Smooth muscle cell (in vitro differentiated cells): ENCODE measurements around the gene NPIPB4. TPM values are rescaled to one million over a fixed set of nuclear protein-coding genes. Genes with fewer than 3 reads are reported as not detected.
"Not testable (repeated sequence)": the region's sequence is repeated elsewhere in the genome, so short reads cannot be mapped to it uniquely, and the experiment has no call there.

Experiments used
- DNase-seq: peaks from one replicate; lab custom pipeline; 2025; ENCODE audit not compliant: unreplicated experiment; lab: John Stamatoyannopoulos, UW
- H2AFZ ChIP-seq: fragments of 200-600 bp; sonication (generic); 2 replicates; pipeline ENCODE4 v1.6.0; 2016; ENCODE audit warnings: antibody characterized with exemption, low read depth, mild to moderate bottlenecking
- H3F3A ChIP-seq: fragments of 200-600 bp; sonication (generic); 2 replicates; pipeline ENCODE4 v1.6.0; 2017; ENCODE audit warnings: antibody characterized with exemption, low read depth
- H3K27ac ChIP-seq: fragments of 200-600 bp; sonication (generic); 2 replicates; pipeline ENCODE4 v1.5.1; 2016; ENCODE audit warnings: low read depth, mild to moderate bottlenecking
- H3K27me3 ChIP-seq: fragments of 200-600 bp; sonication (generic); 2 replicates; pipeline ENCODE4 v1.6.1; 2016; ENCODE audit warnings: low read depth, mild to moderate bottlenecking
- H3K36me3 ChIP-seq: fragments of 200-600 bp; sonication (generic); 2 replicates; pipeline ENCODE4 v1.5.1; 2016; ENCODE audit warnings: low read depth
- H3K4me1 ChIP-seq: fragments of 200-600 bp; sonication (generic); 2 replicates; pipeline ENCODE4 v1.5.1; 2016; ENCODE audit warnings: low read depth
- H3K4me2 ChIP-seq: fragments of 200-600 bp; sonication (generic); 2 replicates; pipeline ENCODE4 v1.6.0; 2016; ENCODE audit warnings: mild to moderate bottlenecking
- H3K4me3 ChIP-seq: fragments of 200-600 bp; sonication (generic); 2 replicates; pipeline ENCODE4 v1.5.1; 2016; ENCODE audit warnings: mild to moderate bottlenecking
- H3K79me2 ChIP-seq: fragments of 200-600 bp; sonication (generic); 2 replicates; pipeline ENCODE4 v1.6.0; 2016; ENCODE audit warnings: low read depth, mild to moderate bottlenecking
- H3K9ac ChIP-seq: fragments of 200-600 bp; sonication (generic); 2 replicates; pipeline ENCODE4 v1.6.0; 2016; ENCODE audit warnings: low read depth
- H3K9me3 ChIP-seq: fragments of 200-600 bp; sonication (generic); replicated peaks from 2 replicates; pipeline ENCODE4 v1.5.1; 2016; ENCODE audit warnings: low read depth
- H4K20me1 ChIP-seq: fragments of 200-600 bp; sonication (generic); 2 replicates; pipeline ENCODE4 v1.6.0; 2016; ENCODE audit warnings: low read depth
- WGBS: methylation state at CpG from one replicate; pipeline ENCODE4 v1.1.7; 2016; ENCODE audit warnings: low lambda C conversion rate; 5-methylcytosine and 5-hydroxymethylcytosine counted together
- polyA plus RNA-seq: library from polyadenylated mRNA; unstranded; fragments of >200 nt; fragmentation: Nextera tagmentation; extraction: Ambion mirVana; gene quantifications from 2 replicates; pipeline ENCODE4 v1.2.1, GENCODE V29; 2016
- total RNA-seq: library from RNA; depleted of rRNA; stranded (reverse); fragments of >200 nt; gene quantifications from 2 replicates; pipeline ENCODE4 v1.2.3, GENCODE V29; 2014

NPIPB4 gene
- total and polyA plus RNA-seq, 2 experiments from 2014 or later = 10.8 to 11.4 TPM

DNA sequence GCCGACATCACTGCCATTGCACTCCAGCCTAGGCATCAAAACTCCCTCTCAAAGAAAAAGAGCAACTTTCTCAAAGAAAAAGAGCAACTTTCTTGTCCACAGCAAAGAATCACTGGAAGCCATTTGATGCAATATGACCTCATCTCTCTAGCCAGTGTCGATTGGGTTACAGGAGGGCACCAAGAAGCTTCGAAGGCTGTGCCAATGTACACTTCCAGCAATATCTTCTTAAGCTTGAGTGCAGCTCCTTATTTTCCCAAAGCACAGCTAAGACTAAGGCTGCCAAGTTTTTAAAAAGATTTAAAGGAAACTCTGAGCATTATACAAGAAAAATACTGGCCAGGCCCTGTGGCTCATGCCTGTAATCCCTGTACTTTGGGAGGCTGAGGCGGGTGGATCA, 32.0 kb downstream of the NPIPB4 start:
- not testable (repeated sequence) for H3K27ac ChIP-seq, H3K9ac ChIP-seq, H3K9me3 ChIP-seq, H3K79me2 ChIP-seq, H4K20me1 ChIP-seq, H3K4me1 ChIP-seq, H3K36me3 ChIP-seq, H2AFZ ChIP-seq, H3K27me3 ChIP-seq, H3F3A ChIP-seq, H3K4me3 ChIP-seq, H3K4me2 ChIP-seq, DNase-seq
- WGBS = 96% methylated on average over 4 of the region's 4 CpGs

DNA sequence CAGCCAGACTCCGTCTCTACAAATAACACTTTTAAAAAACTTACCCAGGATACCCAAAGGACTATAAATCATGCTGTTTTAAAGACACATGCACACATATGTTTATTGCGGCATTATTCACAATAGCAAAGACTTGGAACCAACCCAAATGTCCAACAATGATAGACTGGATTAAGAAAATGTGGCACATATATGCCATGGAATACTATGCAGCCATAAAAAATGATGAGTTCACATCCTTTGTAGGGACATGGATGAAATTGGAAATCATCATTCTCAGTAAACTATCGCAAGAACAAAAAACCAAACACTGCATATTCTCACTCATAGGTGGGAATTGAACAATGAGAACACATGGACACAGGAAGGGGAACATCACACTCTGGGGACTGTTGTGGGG, 34.3 kb downstream of the NPIPB4 start:
- 95% methylated on average over 2 of the region's 3 CpGs for WGBS
- H2AFZ ChIP-seq, H3K27ac ChIP-seq, H3K79me2 ChIP-seq, H3K36me3 ChIP-seq, H3K4me1 ChIP-seq, H3F3A ChIP-seq, H3K4me3 ChIP-seq, DNase-seq, H3K27me3 ChIP-seq, H4K20me1 ChIP-seq, H3K9ac ChIP-seq, H3K9me3 ChIP-seq, H3K4me2 ChIP-seq: not testable (repeated sequence)

DNA sequence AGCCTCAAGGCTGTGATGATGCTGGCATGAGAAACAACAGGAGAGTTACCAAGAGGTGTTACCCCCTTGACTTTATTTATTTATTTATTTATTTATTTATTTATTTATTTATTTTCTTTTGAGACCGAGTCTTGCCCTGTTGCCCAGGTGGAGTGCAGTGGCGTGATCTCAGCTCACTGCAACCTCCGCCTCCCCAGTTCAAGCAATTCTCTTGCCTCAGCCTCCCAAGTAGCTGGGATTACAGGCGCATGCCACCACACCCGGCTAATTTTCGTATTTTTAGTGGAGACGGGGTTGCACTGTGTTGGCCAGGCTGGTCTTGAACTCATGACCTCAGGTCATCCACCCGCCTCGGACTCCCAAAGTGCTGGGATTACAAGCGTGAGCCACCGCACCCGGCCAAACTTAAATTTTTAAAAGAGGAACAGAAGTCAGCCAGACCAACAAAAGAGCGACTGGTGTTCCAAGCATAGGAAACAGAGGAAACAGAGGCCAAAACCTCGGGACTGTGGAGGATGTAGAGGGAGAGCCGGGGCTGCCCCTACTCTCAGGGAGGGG, 36.6 kb downstream of the NPIPB4 start:
- not testable (repeated sequence) for H3K4me1 ChIP-seq, DNase-seq, H3K27ac ChIP-seq, H3K27me3 ChIP-seq, H3K9me3 ChIP-seq, H3K36me3 ChIP-seq, H3F3A ChIP-seq, H3K9ac ChIP-seq, H3K79me2 ChIP-seq, H4K20me1 ChIP-seq
- H2AFZ ChIP-seq = peak overlapping the region; percentile 92
- H3K4me3 ChIP-seq = peak overlapping the region; percentile 55
- H3K4me2 ChIP-seq = peak overlapping the region; percentile 83
- over 99% methylated on average over 15 of the region's 15 CpGs for WGBS

DNA sequence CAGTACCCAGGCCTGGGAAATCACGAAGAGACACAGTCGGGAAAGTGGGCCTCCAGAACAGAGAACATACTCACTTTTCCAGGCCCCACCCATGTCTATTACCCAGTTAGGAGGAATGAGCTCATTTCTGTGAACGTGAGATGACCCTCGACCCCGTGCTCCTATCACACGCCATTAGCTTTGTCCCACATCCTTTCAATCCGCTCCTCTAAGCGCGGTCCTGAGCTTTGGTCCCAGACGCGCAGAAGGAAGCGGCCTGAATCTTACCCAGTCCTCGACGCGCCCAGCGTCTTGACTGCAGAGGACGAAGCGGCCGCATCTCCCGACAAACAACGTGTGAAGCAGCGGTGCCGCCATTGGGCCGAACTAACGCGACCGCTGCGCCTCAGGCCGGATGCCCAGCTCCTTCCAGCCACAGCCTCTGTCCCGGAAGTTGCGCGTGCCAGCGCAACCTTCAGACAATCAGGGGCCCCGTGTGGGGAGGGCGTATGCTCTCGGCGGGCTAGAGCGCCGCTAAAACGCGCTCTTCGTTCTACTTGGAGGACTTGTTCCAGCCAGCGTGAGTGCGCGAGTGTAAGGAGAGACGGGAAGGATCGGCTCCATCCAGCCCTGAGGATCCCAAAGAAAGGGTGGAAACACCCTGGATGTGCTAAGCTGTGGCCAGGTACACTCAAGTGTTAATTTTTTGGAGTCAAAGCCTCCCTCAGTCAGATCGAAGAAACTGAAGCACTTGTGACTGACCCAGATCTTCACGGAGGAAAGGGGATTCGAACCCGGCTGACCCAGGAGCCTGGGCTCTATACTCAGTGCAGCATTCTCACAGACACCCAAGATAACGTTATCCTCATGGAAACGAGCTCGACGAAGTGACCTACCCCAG, 37.3 kb downstream of the NPIPB4 start:
- H2AFZ ChIP-seq = peak overlapping the region; percentile 92
- peak overlapping the region; percentile 55 for H3K4me3 ChIP-seq
- not testable (repeated sequence) for H3K79me2 ChIP-seq, H3K36me3 ChIP-seq, H3K9me3 ChIP-seq, H4K20me1 ChIP-seq, H3F3A ChIP-seq, H3K4me1 ChIP-seq, H3K27ac ChIP-seq, H3K27me3 ChIP-seq
- peak overlapping the region; percentile 9 for H3K9ac ChIP-seq
- peak overlapping the region; percentile 83 for H3K4me2 ChIP-seq
- peak; percentile 18 for DNase-seq
- WGBS = 9% methylated on average over 55 of the region's 55 CpGs

DNA sequence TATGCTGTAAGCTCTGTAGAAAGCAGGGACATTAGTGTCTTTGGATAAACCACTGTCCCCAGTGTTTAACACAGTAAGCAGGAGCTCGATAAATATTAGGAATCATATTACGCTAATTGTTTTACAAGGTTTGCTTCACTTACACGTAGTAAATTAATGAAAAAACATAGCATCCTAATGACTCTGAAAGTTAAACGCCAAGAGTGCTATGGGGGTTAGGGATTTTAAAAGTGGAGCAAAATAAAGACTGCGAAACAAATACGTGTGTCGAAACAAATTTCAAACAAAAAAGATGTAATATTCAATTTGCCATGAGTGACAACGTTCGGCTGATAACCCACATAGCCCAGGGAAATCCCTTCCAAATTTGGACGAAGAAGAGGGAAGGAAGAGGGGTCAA, 37.9 kb downstream of the NPIPB4 start:
- not testable (repeated sequence) for H3K27ac ChIP-seq, H3K36me3 ChIP-seq, H3K4me1 ChIP-seq, H3K27me3 ChIP-seq, H3K79me2 ChIP-seq, H4K20me1 ChIP-seq, DNase-seq, H3F3A ChIP-seq, H3K9me3 ChIP-seq
- H3K4me2 ChIP-seq = peak overlapping the region; percentile 83
- peak overlapping the region; percentile 55 for H3K4me3 ChIP-seq
- peak overlapping the region; percentile 92 for H2AFZ ChIP-seq
- peak overlapping the region; percentile 9 for H3K9ac ChIP-seq
- 52% methylated on average over 10 of the region's 10 CpGs for WGBS

DNA sequence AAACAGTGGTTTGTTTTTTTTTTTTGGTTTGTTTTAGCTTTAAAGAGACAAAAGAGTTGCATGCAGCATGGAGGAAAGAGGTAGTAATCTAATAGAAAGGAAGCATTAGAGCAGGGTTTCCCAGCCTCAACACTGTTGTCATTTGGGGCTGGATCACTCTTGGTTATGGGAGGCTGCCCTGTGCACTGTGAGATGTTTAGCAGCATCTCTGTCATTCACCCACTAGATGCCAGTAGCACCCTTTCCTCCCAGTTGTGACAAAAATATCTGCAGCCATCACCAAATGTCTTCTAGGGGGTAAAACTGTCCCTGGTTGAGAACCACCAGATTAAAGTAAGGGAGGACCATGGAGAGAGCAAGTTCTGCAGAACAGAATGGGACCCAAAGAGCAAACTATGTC, 40.5 kb downstream of the NPIPB4 start:
- not testable (repeated sequence) for H3K79me2 ChIP-seq, H3K4me3 ChIP-seq, H3K36me3 ChIP-seq, H3K4me1 ChIP-seq, H3K9ac ChIP-seq, H3K9me3 ChIP-seq, H4K20me1 ChIP-seq, H3F3A ChIP-seq, H3K27ac ChIP-seq, H2AFZ ChIP-seq, H3K27me3 ChIP-seq, DNase-seq, H3K4me2 ChIP-seq

DNA sequence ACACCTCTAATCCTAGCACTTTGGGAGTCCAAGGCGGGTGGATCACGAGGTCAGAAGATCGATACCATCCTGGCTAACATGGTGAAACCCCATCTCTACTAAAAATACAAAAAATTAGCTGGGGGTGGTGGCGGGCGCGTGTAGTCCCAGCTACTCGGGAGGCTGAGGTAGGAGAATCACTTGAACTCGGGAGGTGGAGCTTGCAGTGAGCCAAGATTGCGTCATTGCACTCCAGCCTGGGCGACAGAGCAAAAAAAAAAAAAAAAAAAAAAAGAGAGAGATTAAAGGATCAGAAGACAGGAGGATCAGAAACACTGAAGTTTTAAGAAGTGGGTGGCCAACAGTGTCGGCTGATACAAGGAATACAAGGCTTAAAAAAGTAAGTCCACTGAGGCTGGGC, 41.9 kb downstream of the NPIPB4 start:
- not testable (repeated sequence) for H3K4me3 ChIP-seq, H4K20me1 ChIP-seq, DNase-seq, H3K9ac ChIP-seq, H3K36me3 ChIP-seq, H3K9me3 ChIP-seq, H3K79me2 ChIP-seq, H3K4me1 ChIP-seq, H3K4me2 ChIP-seq, H3F3A ChIP-seq, H3K27ac ChIP-seq, H3K27me3 ChIP-seq, H2AFZ ChIP-seq
- 93% methylated on average over 11 of the region's 11 CpGs for WGBS

DNA sequence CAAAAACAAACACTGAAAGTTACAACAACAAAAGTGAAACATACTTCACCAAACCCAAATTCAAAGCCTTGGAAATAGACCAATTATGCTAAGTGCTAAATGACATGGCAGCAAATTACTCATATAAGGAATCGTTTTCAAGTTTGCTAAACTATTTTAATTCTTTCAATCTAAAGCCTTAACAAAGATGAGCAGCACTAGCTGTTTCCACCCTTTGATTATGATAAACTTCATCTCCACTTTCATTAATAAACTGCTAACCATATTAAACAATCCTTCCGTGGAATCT, 55.2 kb downstream of the NPIPB4 start:
- H4K20me1 ChIP-seq, DNase-seq, H3K27ac ChIP-seq, H3K9ac ChIP-seq, H3K79me2 ChIP-seq, H3K4me3 ChIP-seq, H2AFZ ChIP-seq, H3K36me3 ChIP-seq, H3K4me1 ChIP-seq, H3K9me3 ChIP-seq, H3K27me3 ChIP-seq, H3K4me2 ChIP-seq, H3F3A ChIP-seq: not testable (repeated sequence)
- 87% methylated on average over 2 of the region's 2 CpGs for WGBS
